DND-41 (cell line): ENCODE measurements around the gene CACNA2D4.

Experiments used
- CTCF ChIP-seq: IDR thresholded peaks from 2 replicates; pipeline ENCODE4 v1.5.1; 2012; ENCODE audit warnings: borderline replicate concordance, low read length, moderate library complexity, mild to moderate bottlenecking; ENCODE audit not compliant: poor library complexity, severe bottlenecking; ENCODE audit errors: extremely low read depth
- EZH2 ChIP-seq: IDR thresholded peaks from 3 replicates; pipeline ENCODE4 v1.6.1; 2012; ENCODE audit warnings: borderline replicate concordance, low read depth, mild to moderate bottlenecking, moderate library complexity, low read length, inconsistent platforms; ENCODE audit not compliant: severe bottlenecking

- TF ChIP-seq CTCF: no peak
- TF ChIP-seq EZH2: no peak
These were observed 6.7 kb upstream of the CACNA2D4 start for GRCh38 chr12:1924996-1925683.
